B cell (primary cell): ENCODE measurements around the gene SYNJ2. TPM values are rescaled to one million over a fixed set of nuclear protein-coding genes. Genes with fewer than 3 reads are reported as not detected.

Source experiments
- ATAC-seq: fragments of 200-7000 bp; cut with Tn5 transposase; one replicate; pipeline ENCODE4 v1.10.0; 2021; ENCODE audit warnings: low read depth, mild to moderate bottlenecking, moderate number of reproducible peaks, moderate library complexity
- CTCF ChIA-PET: fragments of 350-600 bp; sonication (Branson Sonifier 250); formaldehyde crosslinking; loops from one replicate; lab custom pipeline; 2021; ENCODE audit warnings: antibody characterized with exemption, inconsistent platforms; lab: Charles Lee
- POLR2A ChIA-PET: fragments of 350-600 bp; sonication (Branson Sonifier 250); formaldehyde crosslinking; loops from one replicate; lab custom pipeline; 2021; ENCODE audit warnings: antibody characterized with exemption; lab: Charles Lee
- DNase-seq: peaks from one replicate; pipeline ENCODE4 v3.0.0; 2013
- H2AFZ ChIP-seq: 2 replicates; pipeline ENCODE4 v1.6.1; 2012; ENCODE audit warnings: mild to moderate bottlenecking, low read depth, low read length; ENCODE audit not compliant: insufficient read depth, poor library complexity, severe bottlenecking
- H3K27ac ChIP-seq, 2 donors: 1 replicate in 1 of 2; 2 replicates in 1 of 2; pipeline ENCODE4 v1.5.1; 2012 to 2013; ENCODE audit warnings: low read length in 2 of 2, mild to moderate bottlenecking in 2 of 2, moderate library complexity in 1 of 2
- H3K27me3 ChIP-seq, 4 experiments: fragments of 200-600 bp in 1 of 4; sonication (generic) in 1 of 4; replicated peaks in 1 of 4; 1 replicate in 2 of 4; 2 replicates in 2 of 4; pipeline versions ENCODE4 v1.6.1 to v1.7.0; 2013 to 2016; ENCODE audit warnings: low read length in 3 of 4, mild to moderate bottlenecking in 2 of 4, mixed read lengths in 1 of 4, moderate library complexity in 1 of 4; ENCODE audit not compliant: insufficient read depth in 4 of 4, control insufficient read depth in 3 of 4; ENCODE audit errors: control extremely low read depth in 1 of 4
- H3K36me3 ChIP-seq, 2 experiments: replicated peaks in 1 of 2; 1 replicate in 1 of 2; 2 replicates in 1 of 2; pipeline versions ENCODE4 v1.6.1 to v1.7.1; 2013; ENCODE audit warnings: low read length in 1 of 2; ENCODE audit not compliant: insufficient read depth in 2 of 2, control insufficient read depth in 1 of 2; ENCODE audit errors: control extremely low read depth in 1 of 2, extremely low read depth in 1 of 2
- H3K4me1 ChIP-seq, 2 donors: fragments of 200-600 bp in 1 of 2; sonication (generic) in 1 of 2; 1 replicate in 1 of 2; 2 replicates in 1 of 2; pipeline versions ENCODE4 v1.5.1 to v1.6.1; 2013 to 2017; ENCODE audit warnings: low read length in 2 of 2; ENCODE audit not compliant: control insufficient read depth in 2 of 2, insufficient read depth in 2 of 2
- H3K4me2 ChIP-seq: replicated peaks from 2 replicates; pipeline ENCODE3; 2012; ENCODE audit warnings: mild to moderate bottlenecking, low read depth, low read length; ENCODE audit not compliant: poor library complexity, severe bottlenecking
- H3K4me3 ChIP-seq, 5 experiments: fragments of 200-600 bp in 1 of 5; sonication (generic) in 1 of 5; 1 replicate in 3 of 5; 2 replicates in 2 of 5; pipeline versions ENCODE4 v1.5.1 to v1.7.0; 2011 to 2016; ENCODE audit warnings: low read length in 4 of 5, mild to moderate bottlenecking in 4 of 5, low read depth in 2 of 5, control low read depth in 1 of 5, moderate library complexity in 1 of 5; ENCODE audit not compliant: insufficient read depth in 1 of 5; ENCODE audit errors: control extremely low read depth in 1 of 5, extremely low read depth in 1 of 5
- H3K79me2 ChIP-seq: fragments of 200-600 bp; sonication (generic); one replicate; pipeline ENCODE4 v1.6.0; 2016; ENCODE audit warnings: low read length; ENCODE audit not compliant: control insufficient read depth, insufficient read depth
- H3K9ac ChIP-seq: fragments of 200-600 bp; sonication (generic); 2 replicates; pipeline ENCODE4 v1.6.1; 2017; ENCODE audit warnings: mild to moderate bottlenecking, low read length, moderate library complexity
- H3K9me3 ChIP-seq, 3 donors: one replicate each; pipeline versions ENCODE4 v1.6.1 to v1.7.1; 2013; ENCODE audit warnings: low read length in 2 of 3; ENCODE audit not compliant: control insufficient read depth in 2 of 3, insufficient read depth in 1 of 3; ENCODE audit errors: control extremely low read depth in 1 of 3
- H4K20me1 ChIP-seq: 2 replicates; pipeline ENCODE4 v1.6.0; 2012; ENCODE audit warnings: mild to moderate bottlenecking, low read length; ENCODE audit not compliant: insufficient read depth, control insufficient read depth, poor library complexity, severe bottlenecking
- H3K27ac Mint-ChIP-seq: one replicate; pipeline ENCODE4 v1.8.0; 2021; ENCODE audit warnings: mixed read lengths
- H3K27me3 Mint-ChIP-seq: one replicate; pipeline ENCODE4 v1.8.0; 2021; ENCODE audit warnings: mixed read lengths
- H3K4me1 Mint-ChIP-seq: one replicate; pipeline ENCODE4 v1.8.0; 2021; ENCODE audit warnings: mixed read lengths
- H3K4me3 Mint-ChIP-seq: one replicate; pipeline ENCODE4 v1.8.0; 2021; ENCODE audit warnings: mixed read lengths
- H3K9me3 Mint-ChIP-seq: one replicate; pipeline ENCODE4 v1.8.0; 2022; ENCODE audit warnings: mixed read lengths; ENCODE audit not compliant: insufficient read depth
- CTCF ChIP-seq: fragments of 200-600 bp; IDR thresholded peaks from one replicate; pipeline ENCODE4 v1.8.0; 2022; ENCODE audit warnings: antibody characterized with exemption, mild to moderate bottlenecking
- EZH2 ChIP-seq: IDR thresholded peaks from 2 replicates; pipeline ENCODE4 v1.6.1; 2012; ENCODE audit warnings: borderline replicate concordance, low read depth, mild to moderate bottlenecking, moderate library complexity, low read length; ENCODE audit not compliant: insufficient read depth, poor library complexity, severe bottlenecking
- WGBS: methylation state at CpG from one replicate; pipeline ENCODE4 v1.1.5; 2013; ENCODE audit warnings: missing lambda C conversion rate; ENCODE audit not compliant: insufficient coverage; 5-methylcytosine and 5-hydroxymethylcytosine counted together
- intact Hi-C: fragments of 100-400 bp; cut with micrococcal nuclease; formaldehyde crosslinking; loops from one replicate; pipeline ENCODE4 v1.10.0; 2022
- polyA plus RNA-seq: library from polyadenylated mRNA; depleted of rRNA; stranded (reverse); fragments of >200 nt; gene quantifications from 2 replicates; pipeline ENCODE4 v1.2.3, GENCODE V29; 2012
- total RNA-seq, 2 donors: library from RNA; stranded (reverse); fragments of 120-200 nt in 1 of 2; gene quantifications; 1 replicate in 1 of 2; 2 replicates in 1 of 2; pipeline versions ENCODE4 v1.2.3 to v1.2.4, GENCODE V29; 2013 to 2022

The SYNJ2 gene
- total and polyA plus RNA-seq, 2 donors (not counting 1 experiment from before 2014, with no cell fraction given): 5.2 to 11.4 TPM

DNA sequence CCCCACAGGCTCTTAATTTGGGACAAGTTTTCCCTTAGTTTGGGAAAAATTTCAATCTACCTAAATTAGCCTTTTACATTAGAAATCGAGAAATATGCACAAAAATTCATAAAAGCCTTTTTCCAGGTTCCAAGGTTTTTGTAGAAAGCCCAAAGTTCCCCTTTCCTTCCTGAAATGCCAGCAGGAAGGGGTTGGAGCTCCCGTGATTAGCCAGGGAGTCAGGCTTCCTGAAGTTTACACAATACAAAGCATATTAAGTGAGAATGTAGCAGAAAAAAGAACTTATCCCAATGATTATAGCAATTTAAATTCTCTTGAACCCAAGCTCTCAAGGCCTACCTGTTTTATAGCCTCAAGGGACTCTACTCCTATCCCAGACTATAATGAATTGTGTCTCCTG, 39.1 kb downstream of the SYNJ2 start:
- Mint-ChIP-seq H3K4me3 (no peak overlapping the region), H3K4me1 (peaks cover 4% of the 10 kb centered on the region), H3K9me3 (no peaks in the 10 kb centered on the region), H3K27me3 (no peaks in the 10 kb centered on the region), H3K27ac (no peak overlapping the region)
- ATAC-seq (no peak), DNase-seq (no peak)
- CTCF ChIA-PET: no interaction called here
- Histone ChIP-seq H3K4me1 (peaks cover under 1 to 2% of the 10 kb centered on the region in 2 donors), H3K9me3 (peaks cover 0 to 4% (median 0%) of the 10 kb centered on the region in 3 donors), H3K27ac (no peak overlapping the region), H4K20me1 (no peaks in the 10 kb centered on the region), H3K27me3 (no peaks in the 10 kb centered on the region), H3K4me2 (no peak overlapping the region), H3K36me3 (peaks cover 0 to 22% of the 10 kb centered on the region in 2 experiments), H3K9ac (no peak overlapping the region), H3K79me2 (no peaks in the 10 kb centered on the region), H2AFZ (no peak overlapping the region), H3K4me3 (no peak overlapping the region)
- TF ChIP-seq EZH2 (no peak), CTCF (no peak)
- POLR2A ChIA-PET: no interaction called here
- intact Hi-C loops: no loop called here
- no CpG with 5 or more reads among the region's 2 CpGs for WGBS

DNA sequence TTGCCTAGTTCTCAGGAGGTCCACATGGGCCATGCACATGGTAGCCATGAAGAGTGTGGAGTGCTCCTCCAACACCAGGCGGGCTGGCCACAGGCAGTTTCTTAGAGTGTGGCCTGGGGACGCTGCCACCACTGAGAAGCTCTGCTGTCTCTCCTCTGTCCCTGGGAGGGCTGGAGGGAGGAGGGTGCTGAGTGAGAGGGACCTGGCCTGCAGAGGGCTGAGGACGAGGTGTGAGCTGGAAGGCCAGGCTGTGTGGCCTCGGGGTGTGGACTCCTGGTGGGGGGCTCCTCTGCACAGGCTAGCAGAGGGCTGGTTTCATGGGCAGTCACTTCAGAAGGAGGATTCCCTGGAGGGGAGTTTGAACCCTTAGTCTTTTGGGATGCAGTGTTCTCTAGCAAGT, 39.7 kb downstream of the SYNJ2 start:
- Histone ChIP-seq H3K4me2 (no peak overlapping the region), H3K27ac (no peak overlapping the region), H2AFZ (no peak overlapping the region), H3K79me2 (no peaks in the 10 kb centered on the region), H3K9me3 (peaks cover 0 to 4% (median 0%) of the 10 kb centered on the region in 3 donors), H3K27me3 (no peaks in the 10 kb centered on the region), H3K4me3 (no peak overlapping the region), H3K4me1 (peaks cover 6 to 8% of the 10 kb centered on the region in 2 donors), H3K36me3 (peaks cover 0 to 22% of the 10 kb centered on the region in 2 experiments), H3K9ac (no peak overlapping the region), H4K20me1 (no peaks in the 10 kb centered on the region)
- no peaks in the 10 kb centered on the region for H3K9me3 Mint-ChIP-seq
- TF ChIP-seq CTCF: no peak
- TF ChIP-seq EZH2: no peak
- peaks cover 10% of the 10 kb centered on the region for H3K4me1 Mint-ChIP-seq
- no peaks in the 10 kb centered on the region for H3K27me3 Mint-ChIP-seq
- intact Hi-C loops: no loop called here
- WGBS: 92% methylated on average over 4 of the region's 4 CpGs
- DNase-seq (no peak), ATAC-seq (no peak)
- POLR2A ChIA-PET: no interaction called here
- CTCF ChIA-PET: no interaction called here
- no peak overlapping the region for H3K27ac Mint-ChIP-seq
- H3K4me3 Mint-ChIP-seq: no peak overlapping the region
